Activated gamma-delta T cell treated with Interleukin-2 at 50 U/mL for 16 hours (primary cell): ENCODE results near the gene RXYLT1.
"Not testable (repeated sequence)": the region's sequence is repeated elsewhere in the genome, so short reads cannot be mapped to it uniquely, and the experiment has no call there.

Source experiments
- DNase-seq: peaks from one replicate; pipeline ENCODE4 v3.0.0-alpha.2; 2020

The RXYLT1 gene

GRCh38 chr12:63779498-63780481 lies at the start of gene RXYLT1:
RXYLT1 (plus strand) TSS chr12:63779909; CDS start chr12:63779961, 52 bp downstream.
- peak; percentile 82 for DNase-seq

- not testable (repeated sequence) for DNase-seq
Measured at GRCh38 chr12:63732779-63733178, 46.9 kb upstream of the RXYLT1 start.

- not testable (repeated sequence) for DNase-seq
Measured at GRCh38 chr12:63733585-63733984, 46.1 kb upstream of the RXYLT1 start.

- DNase-seq, result not testable (repeated sequence)
Measured at GRCh38 chr12:63740551-63740950, 39.2 kb upstream of the RXYLT1 start.

- DNase-seq, result not testable (repeated sequence)
Measured at GRCh38 chr12:63741431-63741830, 38.3 kb upstream of the RXYLT1 start.

- DNase-seq, result not testable (repeated sequence)
Measured at GRCh38 chr12:63744110-63744509, 35.6 kb upstream of the RXYLT1 start.

- DNase-seq, result not testable (repeated sequence)
Measured at GRCh38 chr12:63746470-63746869, 33.2 kb upstream of the RXYLT1 start.

GRCh38 chr12:63747136-63747535 lies 32.6 kb upstream of the RXYLT1 start:
- DNase-seq, result not testable (repeated sequence)

GRCh38 chr12:63747553-63747952 lies 32.2 kb upstream of the RXYLT1 start:
- no peak for DNase-seq

GRCh38 chr12:63752283-63752682 lies 27.4 kb upstream of the RXYLT1 start:
- no peak for DNase-seq

- DNase-seq, result no peak
Measured at GRCh38 chr12:63752841-63753240, 26.9 kb upstream of the RXYLT1 start.

- DNase-seq, result no peak
Measured at GRCh38 chr12:63753743-63754142, 26.0 kb upstream of the RXYLT1 start.

- DNase-seq, result no peak
Measured at GRCh38 chr12:63764481-63764880, 15.2 kb upstream of the RXYLT1 start.

- DNase-seq, result no peak
Measured at GRCh38 chr12:63766498-63766897, 13.2 kb upstream of the RXYLT1 start.

- DNase-seq, result no peak
Measured at GRCh38 chr12:63770375-63770774, 9.3 kb upstream of the RXYLT1 start.

GRCh38 chr12:63777340-63777739 lies 2.4 kb upstream of the RXYLT1 start:
- DNase-seq, result no peak

GRCh38 chr12:63782466-63782865 lies 2.8 kb downstream of the RXYLT1 start:
- DNase-seq, result no peak

- DNase-seq, result no peak
Measured at GRCh38 chr12:63787306-63787705, 7.6 kb downstream of the RXYLT1 start.

- no peak for DNase-seq
Measured at GRCh38 chr12:63790608-63790945, 10.9 kb downstream of the RXYLT1 start.

GRCh38 chr12:63792338-63792737 lies 12.6 kb downstream of the RXYLT1 start:
- DNase-seq, result no peak

GRCh38 chr12:63795032-63795687 lies 15.5 kb downstream of the RXYLT1 start:
- DNase-seq, result no peak

- no peak for DNase-seq
Measured at GRCh38 chr12:63795944-63796343, 16.2 kb downstream of the RXYLT1 start.

GRCh38 chr12:63802012-63802608 lies 22.4 kb downstream of the RXYLT1 start:
- DNase-seq, result no peak

- no peak for DNase-seq
Measured at GRCh38 chr12:63804746-63805145, 25.0 kb downstream of the RXYLT1 start.
